NCI-H1694 (cell line): ENCODE data around the gene CACNA1C.

Source experiments
- DNase-seq: peaks from one replicate; lab custom pipeline; 2025; lab: John Stamatoyannopoulos, UW

The CACNA1C gene

DNA sequence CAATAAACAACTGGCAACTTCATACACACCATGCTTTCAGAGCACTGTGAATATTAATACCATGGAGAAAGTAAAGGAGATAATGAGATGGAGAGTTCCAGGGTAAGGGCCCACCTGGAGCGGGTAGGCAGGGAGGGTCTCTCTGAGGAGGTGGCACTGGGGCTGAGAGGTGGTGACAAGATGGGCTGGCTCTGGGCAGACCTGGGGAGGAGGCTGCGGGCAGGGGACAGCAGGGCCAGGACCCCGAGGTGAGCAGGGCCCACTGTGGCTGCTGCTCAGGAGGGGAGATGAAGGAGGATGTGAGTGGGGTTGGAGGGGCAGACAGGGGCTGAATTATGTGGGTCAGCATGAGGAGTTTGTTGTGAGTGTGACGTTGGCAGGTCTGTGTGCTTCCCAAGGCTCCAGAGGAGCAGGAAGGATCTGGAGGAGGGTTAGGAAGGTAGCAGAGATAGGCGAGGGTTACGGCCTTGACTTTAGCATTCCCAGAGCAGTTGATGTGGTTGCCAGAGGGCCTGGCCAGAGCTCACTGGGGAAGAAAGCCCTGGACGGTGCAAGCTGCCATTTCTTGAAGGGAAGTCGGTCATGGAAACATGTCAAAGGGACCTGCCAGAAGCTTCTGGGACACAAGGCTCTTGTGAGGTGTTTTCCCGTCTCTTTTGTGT is 88.2 kb downstream of the CACNA1C start:
- DNase-seq = no peak

DNA sequence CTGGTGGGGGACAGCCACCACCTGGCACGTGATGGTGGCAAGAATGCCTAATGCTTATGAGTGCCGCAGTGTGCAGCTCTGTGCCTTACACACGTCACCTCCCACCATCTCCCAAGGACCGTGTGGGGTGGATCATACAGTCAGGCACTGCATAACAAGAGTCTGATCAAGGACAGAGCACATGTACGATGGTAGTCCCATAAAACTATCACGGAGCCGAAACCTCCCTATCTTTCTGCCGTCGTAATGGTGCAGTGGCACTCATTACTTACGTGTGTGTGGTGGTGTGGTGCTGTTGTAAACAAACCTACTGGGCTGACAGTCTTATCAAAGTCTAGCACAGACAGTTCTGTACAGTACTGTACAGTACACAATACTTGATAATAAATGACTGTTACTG is 89.3 kb downstream of the CACNA1C start:
- no peak for DNase-seq

DNA sequence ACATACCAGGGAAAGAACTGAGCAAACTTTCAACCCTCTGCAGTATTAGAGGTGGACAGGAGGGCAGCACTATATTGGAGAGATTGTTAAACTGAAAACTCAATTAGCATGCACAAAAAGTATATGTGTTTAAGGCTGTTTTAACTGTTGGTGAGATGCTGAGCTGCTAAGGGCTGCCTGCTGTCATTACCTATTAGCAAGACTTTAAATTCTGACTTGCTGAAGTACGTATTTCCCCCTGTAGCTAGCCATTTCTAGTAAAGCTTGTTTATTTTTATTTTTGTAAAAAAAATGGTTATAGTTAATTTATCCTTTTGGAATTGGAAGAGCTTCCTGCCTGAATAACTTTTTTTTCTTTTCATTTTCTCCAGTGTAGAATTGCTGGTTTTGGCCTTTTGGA is 92.2 kb downstream of the CACNA1C start:
- DNase-seq = no peak

DNA sequence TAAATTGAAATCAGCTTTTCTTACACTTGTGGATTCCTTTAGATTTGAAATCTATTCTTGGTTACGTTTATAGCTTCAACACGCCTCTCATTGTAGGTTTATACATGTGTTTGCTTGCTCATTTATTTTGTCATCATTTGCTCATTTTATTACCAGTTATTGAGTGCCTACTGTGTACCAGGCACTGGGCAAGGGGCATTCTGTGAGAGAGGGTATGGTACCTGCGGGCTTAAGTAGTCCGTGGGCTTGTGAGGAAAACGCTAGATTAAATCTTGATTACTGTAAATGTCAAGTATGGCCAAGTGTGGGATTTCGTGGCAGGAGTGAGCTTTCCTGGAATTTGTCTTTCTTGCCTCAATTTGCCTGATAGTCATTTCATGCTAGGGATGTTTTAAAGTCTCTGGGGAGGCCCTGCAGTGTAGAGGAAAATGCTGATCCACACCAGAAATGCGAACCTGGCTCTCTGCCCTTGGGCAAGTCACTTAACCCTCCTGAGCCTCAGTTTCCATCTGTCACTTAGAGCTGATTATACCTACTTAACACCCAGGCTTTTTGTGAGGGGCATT is 92.7 kb downstream of the CACNA1C start:
- no peak for DNase-seq

DNA sequence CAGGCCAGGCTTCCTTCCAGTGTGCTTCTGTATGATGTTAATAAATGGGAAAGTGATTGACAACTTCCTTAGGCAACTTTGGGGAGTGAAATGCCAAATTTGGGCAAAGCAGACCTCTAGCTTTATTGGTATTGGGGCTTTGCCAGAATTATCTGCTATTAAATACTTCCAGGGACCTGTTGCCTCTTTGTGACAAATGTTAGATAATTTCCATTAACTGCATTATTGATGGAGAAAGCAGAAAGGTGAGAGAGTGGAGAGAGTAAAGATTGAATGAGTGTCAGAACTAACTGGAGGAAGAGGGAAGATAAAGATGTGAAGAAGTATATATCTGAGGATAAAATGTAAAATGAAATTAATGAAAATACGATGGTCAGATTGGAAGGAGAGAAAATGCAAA is 94.5 kb downstream of the CACNA1C start:
- DNase-seq = no peak

GRCh38 chr12:2149091-2149490 is 96.3 kb downstream of the CACNA1C start:
- DNase-seq = no peak

DNA sequence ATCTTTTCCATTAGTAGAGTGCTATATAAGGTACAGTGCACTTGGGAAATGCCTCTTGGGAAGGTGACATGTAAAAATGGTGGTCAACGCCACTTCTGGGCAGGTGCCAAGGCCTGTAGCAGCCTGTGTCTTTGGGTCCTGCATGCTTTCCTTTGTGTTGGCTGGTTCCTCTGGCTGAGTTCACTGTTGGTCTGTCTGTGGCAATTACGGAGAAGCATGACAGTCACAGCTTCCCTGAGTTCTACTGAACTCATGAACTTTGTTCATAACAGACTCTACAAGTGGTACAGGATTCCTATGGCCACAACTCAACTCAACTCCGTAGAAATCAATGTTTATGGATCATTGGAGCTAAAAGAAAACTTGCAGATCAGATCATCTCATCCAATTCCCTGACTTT is 98.0 kb downstream of the CACNA1C start:
- no peak for DNase-seq

GRCh38 chr12:2151391-2151790 is 98.6 kb downstream of the CACNA1C start:
- no peak for DNase-seq

DNA sequence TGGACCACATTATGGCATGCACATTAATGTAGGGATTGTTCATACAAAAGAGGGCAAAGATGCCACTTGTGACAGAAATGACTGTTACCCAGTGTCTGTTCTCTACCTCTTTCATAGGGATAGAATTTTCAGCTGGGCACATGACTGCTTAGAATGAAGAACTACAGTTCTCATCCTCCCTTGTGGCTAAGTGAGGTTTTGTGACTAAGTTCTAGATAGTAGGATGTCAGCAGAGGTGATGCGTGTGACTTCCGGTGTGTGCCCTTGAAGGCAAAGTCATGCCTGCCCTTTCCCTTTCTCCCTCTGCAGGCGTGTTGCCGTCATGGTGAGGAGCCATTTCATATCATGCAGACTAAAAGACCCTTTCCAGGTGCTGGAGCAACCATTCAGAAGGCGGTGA is 99.3 kb downstream of the CACNA1C start:
- no peak for DNase-seq

GRCh38 chr12:2154050-2154449 is 101.3 kb downstream of the CACNA1C start:
- DNase-seq = no peak

- no peak for DNase-seq
These were observed 101.7 kb downstream of the CACNA1C start for GRCh38 chr12:2154521-2154920.

GRCh38 chr12:2156333-2156732 is 103.5 kb downstream of the CACNA1C start:
- DNase-seq = no peak

DNA sequence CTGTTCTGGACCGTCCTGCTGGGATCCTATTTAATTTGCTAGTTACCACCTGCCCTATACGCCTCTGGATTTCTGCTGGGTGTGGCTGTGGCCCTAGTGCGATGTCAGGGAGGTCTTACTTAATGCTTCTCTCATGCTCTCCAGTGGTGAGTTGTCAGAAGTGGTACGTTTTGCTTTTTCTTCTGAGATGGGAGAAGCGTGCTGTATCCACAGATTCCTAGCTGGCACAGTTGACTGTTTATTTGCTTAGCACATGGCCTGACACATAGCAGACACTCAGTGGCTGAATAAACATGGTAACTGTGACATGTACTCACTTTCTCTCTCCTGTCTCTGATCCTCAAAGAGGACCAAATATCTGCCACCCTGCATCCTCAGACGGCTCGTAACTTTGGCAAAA is 107.3 kb downstream of the CACNA1C start:
- DNase-seq = no peak

GRCh38 chr12:2161473-2161872 is 108.7 kb downstream of the CACNA1C start:
- no peak for DNase-seq

DNA sequence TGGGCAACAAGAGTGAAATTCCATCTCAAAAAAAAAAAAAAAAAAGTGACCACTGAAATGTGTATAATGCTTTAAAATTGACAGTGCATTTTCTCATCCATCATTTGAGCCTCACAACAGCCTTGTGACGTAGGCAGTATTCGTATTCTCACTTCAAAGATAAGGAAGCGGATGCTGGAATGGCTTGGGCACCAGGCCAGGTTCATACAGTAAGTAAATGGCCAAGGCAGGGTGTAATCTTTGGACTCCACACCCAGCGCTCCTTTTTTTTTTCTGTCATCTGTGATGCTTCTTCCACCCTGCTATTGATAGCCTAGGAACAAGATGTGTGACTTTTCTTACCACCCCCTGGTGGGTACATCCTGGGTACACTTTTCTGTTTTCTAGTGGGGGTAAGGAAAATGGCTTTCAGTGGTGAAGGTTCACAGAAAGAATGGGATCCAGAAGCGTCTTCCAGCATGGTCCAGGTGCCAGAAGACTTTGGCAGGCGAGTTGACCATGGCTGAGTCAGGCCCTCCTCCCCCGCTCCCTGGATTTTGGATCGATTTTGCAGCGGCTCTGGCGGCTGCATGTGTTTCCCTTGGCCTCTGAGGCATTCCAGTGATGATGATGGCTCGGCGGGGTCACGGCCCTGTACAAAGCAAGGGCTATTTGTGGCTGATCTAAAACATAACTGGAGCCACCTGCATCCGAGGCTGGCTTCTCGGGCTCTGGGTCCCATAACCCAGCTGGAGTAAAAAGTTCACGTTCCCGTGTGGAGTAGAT is 110.6 kb downstream of the CACNA1C start:
- no peak for DNase-seq

DNA sequence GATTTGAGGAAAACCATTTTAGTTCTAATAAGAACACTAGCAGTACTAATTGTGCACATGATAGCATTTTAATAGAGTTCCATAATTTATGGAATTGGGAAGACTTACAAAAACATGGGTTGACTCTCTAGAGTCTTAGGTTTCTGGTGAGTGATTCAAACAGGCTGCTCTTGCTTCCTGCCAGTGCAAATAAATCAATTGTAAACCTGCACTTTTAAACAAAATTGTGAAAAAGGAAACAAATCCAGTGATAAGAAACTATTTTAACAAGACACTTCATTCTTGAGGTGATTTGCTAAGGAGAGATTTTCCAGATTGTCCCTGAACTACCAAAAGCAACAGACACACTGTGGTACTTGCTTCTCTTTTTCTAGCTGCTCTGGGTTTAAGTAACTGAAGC is 112.2 kb downstream of the CACNA1C start:
- DNase-seq = no peak

DNA sequence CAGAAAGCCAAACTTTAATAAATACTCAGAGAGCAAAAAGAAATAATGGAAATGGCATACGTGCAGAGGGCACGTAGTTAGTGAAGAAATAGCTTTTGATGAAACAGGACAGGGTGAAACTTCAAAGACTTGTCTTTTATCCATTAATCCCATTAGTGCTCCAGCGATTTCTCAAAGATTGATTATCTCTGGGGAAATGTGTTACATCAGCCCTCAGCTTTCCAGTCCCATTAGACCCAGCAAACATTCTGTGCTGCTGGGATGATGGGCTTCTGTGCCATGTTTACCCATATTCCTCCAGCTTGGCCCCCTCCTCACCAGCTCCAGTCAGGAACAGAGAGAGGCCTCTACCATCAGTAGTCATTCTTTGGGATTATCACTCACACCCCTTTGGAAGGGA is 113.1 kb downstream of the CACNA1C start:
- DNase-seq = no peak

GRCh38 chr12:2166696-2167095 is 113.9 kb downstream of the CACNA1C start:
- DNase-seq = no peak

- DNase-seq = no peak
These were observed 114.4 kb downstream of the CACNA1C start for GRCh38 chr12:2167231-2167630.

GRCh38 chr12:2168808-2169207 is 116.0 kb downstream of the CACNA1C start:
- no peak for DNase-seq

GRCh38 chr12:2169489-2169888 is 116.7 kb downstream of the CACNA1C start:
- DNase-seq = no peak

DNA sequence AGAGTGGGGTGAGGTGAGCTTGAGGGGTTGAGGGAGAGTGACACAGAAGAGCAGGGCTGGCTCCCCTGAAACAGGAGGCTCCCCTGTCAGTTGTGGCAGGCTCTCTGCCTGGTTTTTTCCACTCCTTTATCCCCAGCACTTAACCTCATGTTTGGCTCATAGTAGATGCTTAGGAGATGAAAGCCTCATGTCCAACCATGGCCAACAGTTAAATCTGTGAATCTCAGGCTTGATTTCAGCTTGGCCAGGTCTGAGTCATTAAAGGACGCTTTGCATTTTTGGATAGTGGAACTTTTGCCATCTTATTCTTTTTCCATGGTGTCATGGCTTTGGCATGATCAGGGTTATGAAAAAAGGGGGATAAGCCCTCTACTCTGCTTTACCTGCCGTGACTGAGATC is 117.2 kb downstream of the CACNA1C start:
- DNase-seq = no peak

DNA sequence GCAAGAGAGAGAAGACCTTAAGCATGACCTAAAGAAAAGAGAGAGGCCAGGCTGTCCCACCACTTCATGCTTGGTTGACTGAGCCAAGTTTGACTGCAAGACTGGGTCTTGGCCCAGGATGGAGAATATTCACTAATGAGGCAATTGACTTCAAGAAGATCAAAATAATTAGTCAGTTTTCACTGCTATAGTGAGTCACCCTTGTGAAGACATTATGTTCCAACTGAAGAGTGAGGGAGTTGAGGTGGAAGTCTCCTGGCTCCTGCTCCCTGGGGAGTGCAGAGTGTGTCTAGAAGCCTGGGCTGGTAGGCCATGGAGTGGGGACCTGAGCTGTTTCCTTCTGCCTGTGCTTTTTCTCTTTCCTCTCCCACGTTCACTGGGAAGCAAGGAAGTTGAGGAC is 117.6 kb downstream of the CACNA1C start:
- no peak for DNase-seq
